Right lobe of liver (tissue), 6 donors: ENCODE results near the gene MLX. TPM values are rescaled to one million over a fixed set of nuclear protein-coding genes. Genes with fewer than 3 reads are reported as not detected.

Experiments
- ATAC-seq, 4 donors: fragments of 200-7000 bp; cut with Tn5 transposase; one replicate each; pipeline ENCODE4 v1.9.1; 2020; ENCODE audit warnings: mild to moderate bottlenecking in 4 of 4, moderate library complexity in 4 of 4
- DNase-seq, 3 donors: peaks; one replicate each; pipeline ENCODE4 v3.0.0-alpha.2; 2020
- H3K27ac ChIP-seq, 3 donors: fragments of 200-600 bp; one replicate each; pipeline ENCODE4 v1.8.0; 2022
- H3K27me3 ChIP-seq, 2 donors: fragments of 200-600 bp; one replicate each; pipeline ENCODE4 v1.8.0; 2022
- H3K36me3 ChIP-seq, 4 donors: fragments of 200-600 bp; sonication (generic) in 1 of 4; one replicate each; pipeline versions ENCODE4 v1.5.1 to v1.8.0; 2017 to 2022; ENCODE audit warnings: control low read depth in 1 of 4
- H3K4me1 ChIP-seq, 4 donors: fragments of 200-600 bp; sonication (generic) in 1 of 4; one replicate each; pipeline versions ENCODE4 v1.5.1 to v1.8.0; 2017 to 2022; ENCODE audit warnings: control low read depth in 1 of 4
- H3K4me3 ChIP-seq, 3 donors: fragments of 200-600 bp; one replicate each; pipeline ENCODE4 v1.8.0; 2022
- H3K9me3 ChIP-seq, 4 donors: fragments of 200-600 bp; sonication (generic) in 1 of 4; one replicate each; pipeline versions ENCODE4 v1.5.1 to v1.8.0; 2017 to 2022; ENCODE audit warnings: control low read depth in 1 of 4
- CTCF ChIP-seq, 4 donors: fragments of 200-600 bp in 3 of 4; fragments of 450-650 bp in 1 of 4; IDR thresholded peaks; one replicate each; pipeline versions ENCODE4 v1.5.1 to v1.8.0; 2016 to 2022; ENCODE audit warnings: antibody characterized with exemption in 4 of 4, mild to moderate bottlenecking in 2 of 4
- POLR2A ChIP-seq: fragments of 450-650 bp; IDR thresholded peaks from one replicate; pipeline ENCODE4 v1.6.1; 2017; ENCODE audit warnings: antibody characterized with exemption, mild to moderate bottlenecking
- WGBS: methylation state at CpG from one replicate; pipeline ENCODE4 v1.1.6; 2018; ENCODE audit warnings: low coverage, low lambda C conversion rate; ENCODE audit not compliant: insufficient coverage; ENCODE audit errors: missing lambda C conversion rate; 5-methylcytosine and 5-hydroxymethylcytosine counted together
- intact Hi-C, 2 donors: fragments of 100-400 bp; cut with DNase I; formaldehyde crosslinking; loops; one replicate each; pipeline versions ENCODE4 v1.11.2 to v1.14.1; 2022
- total RNA-seq, 6 experiments: library from RNA; depleted of rRNA in 2 of 6; stranded (reverse); fragments of >200 nt in 2 of 6; fragmentation: NEBNext Ultra II Directional in 3 of 6; extraction: Animal tissue kit (Norgen Biotek cat#: 25700) in 3 of 6; gene quantifications; one replicate each; pipeline versions ENCODE4 v1.1.0 to v1.2.4, GENCODE V29; 2016 to 2023
- donor health status: DM: no; HTN: yes; CAD: no.
- donor health status: DM: no; HTN: no; CAD: no.
- donor health status: DM: no; HTN: no; CAD: no.
- donor health status: DM: no; HTN: yes; CAD: no.
- donor health status: DM: no; HTN: yes; CAD: no.

Gene MLX
- total RNA-seq, 6 experiments from 2014 or later, result 34.5 to 46.2 (median 35.2) TPM

GRCh38 chr17:42585353-42585752, 18.5 kb downstream of the MLX start:
- peak; percentile 18 to 67 (median 50) for ATAC-seq

DNA sequence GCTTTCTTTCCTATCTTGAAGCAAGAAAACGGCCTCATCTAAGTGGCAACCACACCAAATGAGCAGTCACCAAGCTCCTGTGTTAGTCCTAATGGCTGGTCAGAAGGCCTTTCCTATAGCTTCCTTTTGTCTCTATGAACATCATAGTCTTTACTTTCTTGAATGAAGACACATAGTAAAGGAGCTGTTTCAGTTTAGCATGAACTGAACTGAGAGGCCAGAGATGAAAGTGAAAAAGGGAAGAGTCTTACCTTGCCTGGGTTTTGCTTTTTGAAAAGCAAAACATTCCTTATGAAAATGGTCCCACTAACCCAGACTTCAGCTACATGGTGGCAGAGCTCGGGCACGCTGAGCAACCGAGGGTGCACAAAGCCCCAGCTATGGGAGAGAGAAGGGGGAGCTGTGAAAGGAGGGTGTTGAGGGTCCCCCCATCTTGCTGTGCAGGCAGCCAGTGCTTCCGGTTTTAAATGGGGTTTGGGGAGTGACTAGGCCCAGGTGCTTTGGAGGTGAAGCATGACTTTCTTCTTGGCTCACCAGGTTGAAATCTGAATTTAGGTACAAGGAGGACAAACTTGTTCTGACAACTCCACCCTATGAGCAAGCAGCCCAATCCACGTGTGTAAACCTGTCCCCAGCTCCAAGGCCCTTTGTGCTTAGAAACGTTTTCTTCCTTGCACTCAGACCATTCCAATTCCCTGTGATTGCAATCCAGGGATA, 19.8 kb downstream of the MLX start:
- Histone ChIP-seq H3K27ac (no peak overlapping the region), H3K4me3 (no peak overlapping the region), H3K9me3 (no peaks in the 10 kb centered on the region), H3K27me3 (no peaks in the 10 kb centered on the region), H3K36me3 (peaks cover 9 to 89% (median 39%) of the 10 kb centered on the region in 4 donors), H3K4me1 (no peaks in the 10 kb centered on the region)
- no peak for ATAC-seq
- TF ChIP-seq POLR2A, result no peak
- TF ChIP-seq CTCF (IDR thresholded peaks at IDR 0.05), result no peak
- DNase-seq, result no peak
- WGBS, result 85% methylated on average over 5 of the region's 7 CpGs
- intact Hi-C loops, result loop anchor here in 1 of 2 donors (10.0 kb wide), 1 partner anchor 98 kb away; the partner anchor contains the start of genes CCR10 and CNTNAP1

More at GRCh38 chr17:42585353-42585752, 18.5 kb downstream of the MLX start:
- H3K4me1 ChIP-seq, result no peaks in the 10 kb centered on the region
- no peak overlapping the region for H3K4me3 ChIP-seq
- no peak overlapping the region for H3K27ac ChIP-seq
- no peaks in the 10 kb centered on the region for H3K27me3 ChIP-seq
- intact Hi-C loops, result loop anchor here in 1 of 2 donors (10.0 kb wide), 1 partner anchor 99 kb away; the partner anchor contains the start of genes CCR10 and CNTNAP1
- no peaks in the 10 kb centered on the region for H3K9me3 ChIP-seq
- 29% methylated on average over 1 of the region's 1 CpG for WGBS
- H3K36me3 ChIP-seq, result peaks cover 9 to 85% (median 37%) of the 10 kb centered on the region in 4 donors
- TF ChIP-seq CTCF (IDR thresholded peaks at IDR 0.05) (no peak), POLR2A (no peak)
- no peak for DNase-seq

DNA sequence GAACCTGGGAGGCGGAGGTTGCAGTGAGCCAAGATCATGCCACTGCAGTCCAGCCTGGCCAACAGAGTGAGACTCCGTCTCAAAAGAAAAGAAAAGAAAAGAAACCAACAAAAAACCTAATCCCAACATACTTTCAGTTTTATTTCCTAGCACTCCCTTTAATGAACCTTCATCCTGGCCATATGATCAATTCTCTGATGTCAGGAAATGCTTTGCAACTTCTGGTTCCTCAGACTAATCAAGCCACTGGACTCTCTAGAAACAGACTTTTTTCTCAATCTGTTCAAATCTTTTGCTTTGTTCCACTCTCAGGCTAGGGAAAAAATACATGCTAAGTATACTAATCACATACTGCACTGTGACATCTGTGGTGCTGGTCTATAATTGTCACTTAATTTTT, 24.0 kb downstream of the MLX start:
- Histone ChIP-seq H3K9me3 (no peaks in the 10 kb centered on the region), H3K27me3 (no peaks in the 10 kb centered on the region), H3K4me3 (no peak overlapping the region), H3K4me1 (no peaks in the 10 kb centered on the region), H3K36me3 (peaks cover 0 to 51% (median 23%) of the 10 kb centered on the region in 4 donors), H3K27ac (no peak overlapping the region)
- no peak for ATAC-seq
- no peak for TF ChIP-seq CTCF (IDR thresholded peaks at IDR 0.05)
- no peak for TF ChIP-seq POLR2A
- 50% methylated on average over 1 of the region's 2 CpGs for WGBS
- intact Hi-C loops, result no loop called here
- no peak for DNase-seq

DNA sequence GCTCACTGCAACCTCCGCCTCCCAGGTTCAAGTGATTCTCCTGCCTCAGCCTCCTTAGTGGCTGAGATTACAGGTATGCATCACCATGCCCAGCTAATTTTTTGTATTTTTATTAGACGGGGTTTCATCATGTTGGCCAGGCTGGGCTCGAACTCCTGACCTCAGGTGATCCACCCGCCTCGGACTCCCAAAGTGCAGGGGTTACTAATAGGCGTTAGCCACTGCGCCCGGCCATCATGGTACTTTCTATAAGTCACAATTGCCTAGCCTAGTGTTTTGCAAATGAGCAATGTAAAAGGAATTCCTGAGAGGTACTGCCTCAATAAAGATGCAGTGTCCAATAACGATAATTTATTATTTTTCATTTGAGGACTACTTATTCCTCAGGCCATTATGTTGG, 24.5 kb downstream of the MLX start:
- Histone ChIP-seq H3K4me3 (no peak overlapping the region), H3K4me1 (no peaks in the 10 kb centered on the region), H3K27me3 (no peaks in the 10 kb centered on the region), H3K36me3 (peaks cover 0 to 46% (median 22%) of the 10 kb centered on the region in 4 donors), H3K9me3 (no peaks in the 10 kb centered on the region), H3K27ac (no peak overlapping the region)
- DNase-seq (no peak), ATAC-seq (no peak)
- TF ChIP-seq CTCF (IDR thresholded peaks at IDR 0.05), result no peak
- no peak for TF ChIP-seq POLR2A
- intact Hi-C loops, result no loop called here
- WGBS, result 87% methylated on average over 8 of the region's 9 CpGs
